Measurements from ENCODE around the gene INTS1. TPM values are rescaled to one million over a fixed set of nuclear protein-coding genes. Genes with fewer than 3 reads are reported as not detected.

INTS1 gene
- total RNA-seq, 1 donor from 2014 or later = 78.4 TPM

DNA sequence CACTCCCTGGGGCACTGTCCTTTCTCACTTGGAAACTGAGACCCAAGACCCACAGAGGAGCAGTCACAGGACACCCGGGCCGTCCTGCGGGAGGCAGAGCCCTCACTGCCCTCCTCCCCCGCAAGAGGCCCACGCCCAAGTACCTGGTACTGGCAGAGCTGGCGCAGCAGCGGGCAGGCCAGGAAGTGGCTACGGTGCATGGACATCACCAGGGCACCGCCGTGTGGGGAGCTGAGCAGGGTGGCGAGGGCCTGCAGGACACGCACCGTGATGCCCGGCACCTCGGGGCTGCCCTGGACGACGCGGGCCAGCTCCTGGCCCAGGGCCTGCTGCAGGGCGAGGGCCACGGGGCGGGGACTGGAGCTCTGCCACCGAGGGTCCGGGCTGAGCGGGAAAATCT lies 24.9 kb downstream of the INTS1 start:
- ATAC-seq = no peak
- intact Hi-C loops (cut with DNase I) = loop anchor here (10.0 kb wide), 2 partner anchors 54 to 254 kb away; no protein-coding TSS in a partner anchor
- no peak for DNase-seq (ENCODE audit: low spot score)

GRCh38 chr7:1478480-1478879 lies 25.7 kb downstream of the INTS1 start:
- DNase-seq (ENCODE audit: low spot score) (no peak), ATAC-seq (no peak)
- intact Hi-C loops (cut with DNase I) = loop anchor here (10.0 kb wide), 2 partner anchors 54 to 254 kb away; no protein-coding TSS in a partner anchor

GRCh38 chr7:1476859-1477258 lies 27.3 kb downstream of the INTS1 start:
- intact Hi-C loops (cut with DNase I) = loop anchor here (10.0 kb wide), 2 partner anchors 52 to 252 kb away; no protein-coding TSS in a partner anchor
- DNase-seq (ENCODE audit: low spot score) = no peak
- no peak for ATAC-seq

GRCh38 chr7:1475991-1476390 lies 28.2 kb downstream of the INTS1 start:
- intact Hi-C loops (cut with DNase I) = loop anchor here (10.0 kb wide), 2 partner anchors 51 to 251 kb away; no protein-coding TSS in a partner anchor
- DNase-seq (ENCODE audit: low spot score) = no peak
- no peak for ATAC-seq

DNA sequence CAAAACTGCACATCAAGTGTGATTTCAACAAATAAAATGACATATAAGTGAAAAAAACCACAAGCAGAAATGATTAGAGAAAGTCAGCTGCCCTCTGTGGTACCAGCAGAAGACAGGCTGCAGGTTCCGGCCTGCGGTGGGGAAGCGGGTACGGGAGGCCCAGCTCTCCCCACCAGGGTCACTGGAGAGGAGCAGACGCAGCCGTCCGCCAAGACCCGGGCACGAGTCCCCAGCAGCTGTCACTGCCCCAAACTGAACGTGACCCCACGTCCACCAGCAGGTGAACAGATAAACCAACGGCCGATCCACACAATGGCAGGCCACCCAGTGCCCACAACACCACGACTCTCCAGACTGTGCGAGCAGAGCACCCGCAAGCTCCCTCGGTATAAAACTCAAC lies 28.8 kb downstream of the INTS1 start:
- ATAC-seq (no peak), DNase-seq (ENCODE audit: low spot score) (no peak)
- intact Hi-C loops (cut with DNase I) = loop anchor here (10.0 kb wide), 2 partner anchors 51 to 251 kb away; no protein-coding TSS in a partner anchor

DNA sequence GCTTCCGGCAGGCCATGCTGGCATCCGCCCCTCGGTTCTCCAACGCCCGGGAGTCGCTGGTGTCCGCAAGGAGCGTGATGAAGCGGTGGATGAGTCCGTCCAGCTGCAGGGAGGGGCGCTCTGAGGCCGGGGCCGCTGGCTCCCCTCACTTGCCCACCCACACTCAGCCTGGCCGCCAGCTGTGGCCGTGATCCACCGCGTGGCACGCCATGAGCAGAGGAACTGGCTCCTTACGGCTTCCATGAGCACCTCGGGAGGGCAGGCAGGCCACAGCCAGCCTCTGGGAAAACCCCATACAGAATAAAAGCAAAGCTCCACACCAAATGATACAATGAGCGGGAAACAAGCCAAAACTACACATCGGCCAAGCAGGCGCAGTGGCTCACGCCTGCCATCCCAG lies 29.5 kb downstream of the INTS1 start:
- no peak for DNase-seq (ENCODE audit: low spot score)
- intact Hi-C loops (cut with DNase I) = loop anchor here (10.0 kb wide), 2 partner anchors 50 to 250 kb away; no protein-coding TSS in a partner anchor
- no peak for ATAC-seq

DNA sequence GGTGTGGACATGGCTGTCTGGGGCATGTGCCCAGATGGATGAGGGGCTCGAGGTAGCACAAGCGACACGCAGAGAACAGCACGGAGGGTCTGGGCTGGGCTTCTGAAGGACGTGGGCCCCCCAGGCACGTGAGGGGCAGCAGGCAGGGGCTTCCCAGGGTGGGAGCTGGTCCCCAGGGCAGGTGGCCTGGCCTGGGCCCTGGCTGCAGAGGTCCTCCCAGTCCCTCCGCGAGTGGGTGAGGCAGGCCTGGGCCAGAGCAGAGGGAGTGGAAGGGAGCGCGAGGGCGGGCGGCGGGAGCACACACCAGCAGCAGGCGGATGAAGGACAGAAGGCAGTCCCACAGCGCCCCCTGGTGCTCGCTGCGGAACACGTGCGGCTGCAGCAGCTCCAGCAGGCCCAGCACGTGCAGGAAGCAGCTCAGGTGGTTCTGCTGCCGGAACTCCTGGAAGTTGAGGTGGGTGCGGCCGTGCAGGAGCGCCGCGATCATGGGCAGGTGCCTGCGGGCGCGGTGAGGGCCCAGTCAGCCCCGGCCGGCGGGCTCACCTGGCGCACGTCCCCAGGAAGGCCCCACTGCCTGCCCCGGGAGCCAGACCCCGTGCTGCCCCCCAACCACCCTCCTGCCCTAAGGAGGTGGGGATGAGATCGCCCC lies 30.2 kb downstream of the INTS1 start:
- peak; percentile 77 for ATAC-seq
- intact Hi-C loops (cut with DNase I) = loop anchor here (10.0 kb wide), 2 partner anchors 49 to 249 kb away; no protein-coding TSS in a partner anchor
- peak; percentile 94 for DNase-seq (ENCODE audit: low spot score)

DNA sequence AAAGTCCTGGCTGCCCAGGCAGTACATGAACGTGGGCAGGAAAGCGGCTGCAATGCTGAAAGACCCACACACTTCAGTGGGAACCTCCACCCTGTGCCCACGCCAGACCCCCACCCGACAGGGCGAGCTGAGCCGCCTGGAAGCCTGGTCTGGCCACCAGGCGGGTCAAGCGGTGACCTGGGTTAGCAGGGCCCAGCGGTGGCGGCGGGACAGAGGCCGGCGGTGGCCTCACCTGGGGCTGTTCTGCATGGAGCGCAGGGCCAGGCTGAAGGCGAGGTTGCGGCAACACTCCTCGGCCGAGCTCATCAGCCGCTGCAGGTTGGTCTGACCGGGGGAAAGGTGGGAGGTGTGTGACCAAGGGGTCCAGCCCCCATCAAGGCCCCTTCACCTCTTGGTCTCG lies 33.3 kb downstream of the INTS1 start:
- DNase-seq (ENCODE audit: low spot score) = no peak
- no peak for ATAC-seq
- intact Hi-C loops (cut with DNase I) = loop anchor here (10.0 kb wide), 2 partner anchors 46 to 246 kb away; no protein-coding TSS in a partner anchor

DNA sequence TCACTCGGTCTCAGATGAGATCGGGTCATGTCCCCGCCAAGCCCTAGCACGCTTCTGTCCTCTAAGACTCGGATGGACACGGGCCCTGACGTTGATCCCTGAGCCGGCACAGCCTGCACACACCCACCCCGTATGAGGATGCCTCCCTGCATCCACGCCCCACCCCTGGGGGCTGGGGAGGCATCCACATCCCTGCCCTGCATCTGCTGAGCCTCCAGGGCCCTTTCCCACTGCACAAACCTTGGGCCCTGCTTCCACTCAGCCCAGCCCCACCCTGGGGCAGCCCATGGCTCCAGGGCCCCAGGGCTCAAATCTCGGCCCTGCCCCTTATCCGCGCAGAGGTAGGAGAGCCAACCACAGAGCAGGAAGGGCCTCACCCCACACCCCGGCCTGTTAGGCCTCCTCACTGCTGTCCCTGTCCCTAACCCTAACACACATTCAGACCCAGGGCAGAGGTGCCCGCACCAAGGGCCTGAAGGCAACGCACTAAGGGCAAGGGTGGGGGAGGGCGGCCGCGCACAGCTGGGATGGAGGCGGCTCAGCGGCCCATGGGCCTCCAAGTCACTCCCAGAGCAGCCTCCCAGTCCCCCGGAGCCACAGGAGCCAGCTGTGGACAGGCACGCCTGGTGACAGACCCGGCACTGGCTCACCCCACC lies 35.4 kb downstream of the INTS1 start:
- intact Hi-C loops (cut with DNase I) = no loop called here
- DNase-seq (ENCODE audit: low spot score) (no peak), ATAC-seq (no peak)

GRCh38 chr7:1468203-1468602 lies 36.0 kb downstream of the INTS1 start:
- ATAC-seq = no peak
- intact Hi-C loops (cut with DNase I) = no loop called here
- no peak for DNase-seq (ENCODE audit: low spot score)

GRCh38 chr7:1466524-1467271 lies 37.5 kb downstream of the INTS1 start:
- ATAC-seq (peak; percentile 70), DNase-seq (ENCODE audit: low spot score) (peak; percentile 88)
- intact Hi-C loops (cut with DNase I) = no loop called here

- intact Hi-C loops (cut with DNase I) = loop anchor here (1.0 kb wide), 1 partner anchor 21 kb away; no protein-coding TSS in a partner anchor
- no peak for DNase-seq (ENCODE audit: low spot score)
Observed at GRCh38 chr7:1464694-1465093, 39.5 kb downstream of the INTS1 start.

DNA sequence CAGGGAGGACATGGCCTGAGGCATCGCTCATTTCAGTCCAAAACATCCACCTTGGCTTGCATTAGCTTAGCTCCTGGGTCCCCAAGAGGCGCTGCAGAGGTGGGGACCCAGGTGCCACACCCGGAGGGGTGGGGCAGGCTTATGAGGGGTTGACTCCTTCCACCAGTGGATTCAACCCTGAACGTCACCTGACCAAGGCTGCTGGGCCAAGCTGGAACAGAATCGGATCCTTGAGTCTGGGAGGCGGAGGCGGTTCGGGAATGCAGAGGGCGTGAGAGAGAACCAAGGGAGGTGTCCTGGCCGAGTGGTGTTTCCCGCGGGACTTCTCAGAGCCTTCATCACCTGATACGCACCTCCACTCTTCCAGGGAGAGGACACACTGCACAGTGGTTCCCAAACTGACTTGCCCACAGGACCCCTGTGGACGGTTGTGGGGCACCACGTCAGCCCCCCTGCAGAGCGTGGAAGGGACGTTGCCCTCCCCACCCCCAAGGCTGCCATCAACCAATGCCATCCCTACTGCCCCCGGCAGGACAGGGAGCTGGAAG lies 40.4 kb downstream of the INTS1 start:
- ATAC-seq (no peak), DNase-seq (ENCODE audit: low spot score) (no peak)
- intact Hi-C loops (cut with DNase I) = no loop called here

More at GRCh38 chr7:1464694-1465093, 39.5 kb downstream of the INTS1 start:
- ATAC-seq = no peak

- DNase-seq (ENCODE audit: low spot score) (no peak), ATAC-seq (no peak)
- intact Hi-C loops (cut with DNase I) = no loop called here
Observed at GRCh38 chr7:1461646-1462375, 42.4 kb downstream of the INTS1 start.

DNA sequence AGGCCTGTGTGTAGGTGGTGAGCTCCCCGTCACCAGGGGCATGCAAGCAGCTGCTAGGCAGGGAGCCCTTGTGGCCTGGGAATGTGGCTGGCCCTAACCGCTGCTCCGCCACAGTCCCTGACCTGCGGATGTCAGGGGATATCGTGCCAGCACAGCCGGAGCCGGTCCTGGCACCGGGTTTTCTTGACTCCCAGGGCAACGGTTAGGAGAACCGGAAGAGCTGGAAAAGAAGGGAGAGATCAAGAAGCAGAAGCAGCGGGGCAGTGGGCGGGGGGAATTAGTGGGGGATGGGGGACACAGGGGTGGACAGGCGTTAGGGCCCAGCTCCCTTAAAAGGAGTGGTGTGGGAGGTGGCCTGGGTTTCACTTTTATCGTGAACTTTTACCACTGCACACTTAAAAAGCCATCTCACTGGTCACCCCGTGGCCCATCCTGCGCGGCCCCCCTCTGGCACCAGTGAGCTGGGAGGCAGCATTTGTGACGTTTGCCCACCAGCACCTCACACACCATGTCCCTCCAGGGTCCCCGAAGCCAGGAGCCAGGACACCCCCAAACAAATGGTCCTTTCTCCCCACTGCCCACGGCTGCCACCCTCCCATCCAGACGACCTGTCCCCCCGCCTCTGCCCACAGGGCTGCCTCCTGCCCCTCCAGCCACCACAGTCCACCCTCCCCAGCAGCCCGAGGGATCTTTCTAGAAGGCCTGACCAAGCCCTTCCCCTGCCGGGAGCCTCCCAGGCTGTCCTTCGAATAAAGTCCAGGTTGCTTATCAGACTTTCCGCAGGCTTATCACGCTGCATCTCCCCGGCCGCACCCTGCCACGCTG lies 43.2 kb downstream of the INTS1 start:
- ATAC-seq (peak; percentile 6), DNase-seq (ENCODE audit: low spot score) (peak; percentile 78)
- intact Hi-C loops (cut with DNase I) = no loop called here

DNA sequence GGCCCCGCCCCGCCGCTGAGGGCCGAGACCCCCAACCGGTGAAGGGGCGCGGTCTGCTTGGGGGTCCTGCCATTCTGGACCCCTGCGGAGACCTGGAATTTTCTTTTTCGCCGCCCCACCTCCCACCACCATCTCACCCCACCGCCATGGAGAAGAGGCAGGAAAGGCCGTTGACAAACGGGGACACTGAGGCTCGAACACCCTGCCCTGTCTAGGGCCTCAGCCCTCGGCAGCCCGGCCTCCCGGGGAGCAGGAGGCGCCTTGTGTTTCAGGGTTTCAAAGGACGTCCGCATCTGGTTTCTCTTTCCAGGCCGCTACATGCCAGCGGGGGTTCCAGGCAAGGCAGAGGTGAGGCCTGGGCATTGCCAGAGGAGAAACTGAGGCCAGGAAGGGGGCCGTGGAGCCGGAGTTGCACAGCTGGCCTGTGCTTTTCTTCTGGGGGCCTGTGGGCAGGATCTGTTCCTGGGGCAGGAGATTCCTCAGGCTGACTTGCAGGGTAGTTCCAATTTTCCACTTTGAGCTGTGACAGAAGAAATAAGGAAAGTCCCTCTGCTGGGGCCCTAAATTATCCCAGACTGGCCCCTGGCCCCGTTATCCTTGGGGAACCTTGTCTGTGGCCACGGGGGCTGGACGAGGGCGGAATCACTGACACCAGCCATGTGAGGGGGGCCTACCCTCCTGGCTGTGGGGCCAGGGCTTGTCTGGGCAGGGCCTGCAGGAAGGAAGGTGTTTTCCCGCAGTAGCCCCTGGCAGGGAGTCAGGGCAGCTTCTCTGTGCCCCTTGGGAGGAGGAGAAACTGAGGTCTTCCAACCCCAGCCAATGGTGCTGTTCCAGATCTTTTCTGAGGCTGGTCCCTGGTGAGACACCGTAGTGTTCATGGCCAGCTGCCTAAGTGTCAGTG lies 44.0 kb downstream of the INTS1 start:
- intact Hi-C loops (cut with DNase I) = no loop called here
- DNase-seq (ENCODE audit: low spot score) (no peak), ATAC-seq (peak; percentile 0)

DNA sequence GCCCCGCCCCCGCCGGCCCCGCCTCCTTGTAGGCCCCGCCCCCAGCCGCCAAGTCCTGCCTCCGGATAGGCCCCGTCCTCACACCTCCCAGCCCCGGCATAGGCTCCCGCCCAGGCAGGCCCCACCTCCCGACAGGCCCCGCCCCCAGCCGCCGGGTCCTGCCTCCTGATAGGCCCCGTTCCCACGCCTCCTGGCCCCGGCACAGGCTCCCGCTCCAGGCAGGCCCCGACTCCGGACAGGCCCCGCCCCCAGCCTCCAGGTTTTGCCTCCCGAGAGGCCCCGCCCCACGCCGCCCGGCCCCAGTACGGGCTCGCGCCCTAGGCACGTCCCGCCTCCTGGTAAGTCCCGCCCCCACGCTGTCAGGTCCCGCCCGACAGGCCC lies 44.7 kb downstream of the INTS1 start:
- peak; percentile 100 for DNase-seq (ENCODE audit: low spot score)
- intact Hi-C loops (cut with DNase I) = no loop called here
- peak; percentile 96 for ATAC-seq

All from sciatic nerve (tissue), 2 donors.